GM21360 (cell line): ENCODE results near the gene SYMPK.

Experiments used
- ATAC-seq: cut with Tn5 transposase; IDR thresholded peaks from one replicate; pipeline ENCODE4 v1.9.1; 2021; ENCODE audit warnings: mild to moderate bottlenecking, moderate library complexity; ENCODE audit not compliant: unreplicated experiment

SYMPK gene

GRCh38 chr19:45826934-45827333, 36.0 kb downstream of the SYMPK start:
- no peak for ATAC-seq

- no peak for ATAC-seq
Observed at GRCh38 chr19:45825917-45826893, 36.7 kb downstream of the SYMPK start.

GRCh38 chr19:45825263-45825605, 37.7 kb downstream of the SYMPK start:
- no peak for ATAC-seq

GRCh38 chr19:45824531-45825262, 38.2 kb downstream of the SYMPK start:
- ATAC-seq: no peak

GRCh38 chr19:45824041-45824471, 38.9 kb downstream of the SYMPK start:
- ATAC-seq: no peak

- no peak for ATAC-seq
Observed at GRCh38 chr19:45823182-45823581, 39.8 kb downstream of the SYMPK start.

- ATAC-seq: no peak
Observed at GRCh38 chr19:45822716-45823115, 40.2 kb downstream of the SYMPK start.

GRCh38 chr19:45821570-45821969, 41.4 kb downstream of the SYMPK start:
- ATAC-seq: no peak

GRCh38 chr19:45821103-45821521, 41.8 kb downstream of the SYMPK start:
- no peak for ATAC-seq

GRCh38 chr19:45820413-45821102, 42.4 kb downstream of the SYMPK start:
- no peak for ATAC-seq

GRCh38 chr19:45819769-45820168, 43.2 kb downstream of the SYMPK start:
- no peak for ATAC-seq

- ATAC-seq: no peak
Observed at GRCh38 chr19:45817725-45818301, 45.1 kb downstream of the SYMPK start.

- peak; percentile 85 for ATAC-seq
Observed at GRCh38 chr19:45817010-45817724, 45.8 kb downstream of the SYMPK start.

- ATAC-seq: no peak
Observed at GRCh38 chr19:45816236-45817009, 46.5 kb downstream of the SYMPK start.

- no peak for ATAC-seq
Observed at GRCh38 chr19:45815481-45816216, 47.3 kb downstream of the SYMPK start.

- ATAC-seq: no peak
Observed at GRCh38 chr19:45814851-45815480, 48.0 kb downstream of the SYMPK start, which contains the start of gene RSPH6A. Gene RSPH6A (minus strand): TSS chr19:45815308. CDS start chr19:45815176, 132 bp downstream.

GRCh38 chr19:45814166-45814780, 48.7 kb downstream of the SYMPK start:
- no peak for ATAC-seq

GRCh38 chr19:45812297-45812696, 50.6 kb downstream of the SYMPK start:
- no peak for ATAC-seq
